Testis (tissue), 5 donors: Measurements from ENCODE around the gene RHEB. TPM values are rescaled to one million over a fixed set of nuclear protein-coding genes. Genes with fewer than 3 reads are reported as not detected.

ENCODE experiments used
- DNase-seq: peaks from one replicate; pipeline ENCODE4 v3.0.0-alpha.2; 2019
- H3K27ac ChIP-seq, 2 donors: fragments of 200-600 bp; sonication (generic); one replicate each; pipeline ENCODE4 v1.5.1; 2019
- H3K27me3 ChIP-seq: fragments of 200-600 bp; sonication (generic); one replicate; pipeline ENCODE4 v1.5.1; 2019
- H3K36me3 ChIP-seq: fragments of 200-600 bp; sonication (generic); one replicate; pipeline ENCODE4 v1.5.1; 2017; ENCODE audit warnings: low read depth; ENCODE audit errors: missing control alignments
- H3K4me1 ChIP-seq: fragments of 200-600 bp; sonication (generic); one replicate; pipeline ENCODE4 v1.5.1; 2019
- H3K4me3 ChIP-seq, 2 donors: fragments of 200-600 bp; sonication (generic); one replicate each; pipeline ENCODE4 v1.5.1; 2017 to 2019
- H3K9me3 ChIP-seq: fragments of 200-600 bp; sonication (generic); one replicate; pipeline ENCODE4 v1.5.1; 2017
- POLR2A ChIP-seq: fragments of 450-650 bp; IDR thresholded peaks from one replicate; pipeline ENCODE4 v1.6.1; 2017; ENCODE audit warnings: antibody characterized with exemption, mild to moderate bottlenecking, moderate library complexity
- WGBS, 2 donors: methylation state at CpG; one replicate each; pipeline ENCODE4 v1.1.5; 2018; 5-methylcytosine and 5-hydroxymethylcytosine counted together
- intact Hi-C: fragments of 100-400 bp; cut with DNase I; formaldehyde crosslinking; loops from one replicate; pipeline ENCODE4 v1.15.1; 2023; ENCODE audit warnings: low total_unique reads
- long read RNA-seq, 2 donors: transcript quantifications; one replicate each; lab custom pipeline, GENCODE V29; 2026
- polyA plus RNA-seq: library from polyadenylated mRNA; stranded (reverse); fragments of 350-450 nt; fragmentation: Illumina TruSeq; extraction: RNeasy Lipid Tissue Mini Kit (QIAGEN cat#74804); gene quantifications from one replicate; pipeline ENCODE4 v1.2.3, GENCODE V29; 2014; ENCODE audit warnings: low read depth, low replicate concordance; ENCODE audit not compliant: insufficient read depth
- total RNA-seq, 2 donors: library from RNA; depleted of rRNA; stranded (reverse); fragments of >200 nt; gene quantifications; one replicate each; pipeline ENCODE4 v1.2.3, GENCODE V29; 2016
- TF ChIP-seq, protein P1 (sequence below), 3 experiments: fragments of 450-650 bp in 2 of 3; fragments of 200-600 bp in 1 of 3; sonication (generic) in 1 of 3; IDR thresholded peaks; one replicate each; pipeline ENCODE4 v1.5.1; 2016 to 2019; ENCODE audit warnings: antibody characterized with exemption in 3 of 3, mild to moderate bottlenecking in 2 of 3, moderate library complexity in 1 of 3

RHEB gene, protein sequence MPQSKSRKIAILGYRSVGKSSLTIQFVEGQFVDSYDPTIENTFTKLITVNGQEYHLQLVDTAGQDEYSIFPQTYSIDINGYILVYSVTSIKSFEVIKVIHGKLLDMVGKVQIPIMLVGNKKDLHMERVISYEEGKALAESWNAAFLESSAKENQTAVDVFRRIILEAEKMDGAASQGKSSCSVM
- total RNA-seq (10 to 100 TPM; 59.4 to 74.6 TPM), polyA plus RNA-seq (88.1 TPM)
- long read RNA-seq, donor 1, transcript RHEB-201 (8 exons, 2,075 nt), result major isoform, 85 of 86 reads
- long read RNA-seq, donor 1, partial matches to known transcripts, result 0 of 86 reads
- long read RNA-seq, donor 1, other reads (novel, unspliced or antisense), result 0 of 86 reads
- long read RNA-seq, donor 2, transcript RHEB-201 (8 exons, 2,075 nt), result major isoform, 46 of 53 reads
- long read RNA-seq, donor 2, partial matches to known transcripts, result 0 of 53 reads
- long read RNA-seq, donor 2, other reads (novel, unspliced or antisense), result 5 of 53 reads

DNA sequence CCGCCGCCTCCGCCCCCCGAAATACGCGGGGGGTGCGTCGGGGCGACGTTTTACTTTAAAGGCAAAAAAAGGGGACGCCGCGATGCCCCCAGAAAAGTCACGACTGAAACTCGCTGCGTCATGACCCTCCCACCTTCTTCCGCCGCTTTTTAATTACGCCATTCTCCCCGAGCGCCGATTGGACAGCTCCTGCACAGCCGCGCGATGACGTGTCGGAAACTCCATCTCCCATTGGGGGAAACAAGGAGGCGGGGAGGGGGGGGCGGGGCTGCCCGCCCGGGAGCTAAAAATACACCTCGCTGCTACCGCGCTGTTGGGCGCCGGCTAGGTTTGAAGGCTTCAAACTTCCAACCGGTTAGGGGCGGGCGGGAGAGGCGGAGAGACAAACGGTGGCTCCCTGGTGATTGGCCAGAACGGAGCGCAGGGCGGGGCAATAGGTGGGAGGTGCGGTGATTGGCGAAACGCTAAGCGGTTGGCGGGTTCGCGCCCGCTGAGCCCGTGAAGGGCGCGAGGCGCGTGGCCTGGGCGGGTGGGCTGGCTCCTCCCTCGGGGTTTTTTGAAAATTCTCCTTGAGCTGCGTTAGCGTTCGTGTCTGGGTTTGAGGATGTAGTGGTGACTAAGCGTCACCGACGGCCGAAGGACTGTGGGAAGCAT, at the start of gene RHEB:
RHEB (minus strand) TSS at position 131 of the 654 bp plus-strand sequence. CDS start 384 bp downstream, outside the sequence.
- Histone ChIP-seq H3K9me3 (no peaks in the 10 kb centered on the region), H3K4me1 (peaks cover 9% of the 10 kb centered on the region), H3K36me3 (no peaks in the 10 kb centered on the region), H3K27me3 (no peaks in the 10 kb centered on the region), H3K4me3 (peak within 1 kb of the TSS; percentile 79 to 93), H3K27ac (peak within 1 kb of the TSS; percentile 96 to 99)
- WGBS, 2 donors, result 0 to 1% methylated on average over 35 to 56 of the region's 66 CpGs
- intact Hi-C loops, result no loop called here
- DNase-seq, result peak; percentile 99
- TF ChIP-seq, protein P1, sequence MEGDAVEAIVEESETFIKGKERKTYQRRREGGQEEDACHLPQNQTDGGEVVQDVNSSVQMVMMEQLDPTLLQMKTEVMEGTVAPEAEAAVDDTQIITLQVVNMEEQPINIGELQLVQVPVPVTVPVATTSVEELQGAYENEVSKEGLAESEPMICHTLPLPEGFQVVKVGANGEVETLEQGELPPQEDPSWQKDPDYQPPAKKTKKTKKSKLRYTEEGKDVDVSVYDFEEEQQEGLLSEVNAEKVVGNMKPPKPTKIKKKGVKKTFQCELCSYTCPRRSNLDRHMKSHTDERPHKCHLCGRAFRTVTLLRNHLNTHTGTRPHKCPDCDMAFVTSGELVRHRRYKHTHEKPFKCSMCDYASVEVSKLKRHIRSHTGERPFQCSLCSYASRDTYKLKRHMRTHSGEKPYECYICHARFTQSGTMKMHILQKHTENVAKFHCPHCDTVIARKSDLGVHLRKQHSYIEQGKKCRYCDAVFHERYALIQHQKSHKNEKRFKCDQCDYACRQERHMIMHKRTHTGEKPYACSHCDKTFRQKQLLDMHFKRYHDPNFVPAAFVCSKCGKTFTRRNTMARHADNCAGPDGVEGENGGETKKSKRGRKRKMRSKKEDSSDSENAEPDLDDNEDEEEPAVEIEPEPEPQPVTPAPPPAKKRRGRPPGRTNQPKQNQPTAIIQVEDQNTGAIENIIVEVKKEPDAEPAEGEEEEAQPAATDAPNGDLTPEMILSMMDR (IDR thresholded peaks at IDR 0.05), result no peak
- TF ChIP-seq POLR2A, result peak; percentile 9

DNA sequence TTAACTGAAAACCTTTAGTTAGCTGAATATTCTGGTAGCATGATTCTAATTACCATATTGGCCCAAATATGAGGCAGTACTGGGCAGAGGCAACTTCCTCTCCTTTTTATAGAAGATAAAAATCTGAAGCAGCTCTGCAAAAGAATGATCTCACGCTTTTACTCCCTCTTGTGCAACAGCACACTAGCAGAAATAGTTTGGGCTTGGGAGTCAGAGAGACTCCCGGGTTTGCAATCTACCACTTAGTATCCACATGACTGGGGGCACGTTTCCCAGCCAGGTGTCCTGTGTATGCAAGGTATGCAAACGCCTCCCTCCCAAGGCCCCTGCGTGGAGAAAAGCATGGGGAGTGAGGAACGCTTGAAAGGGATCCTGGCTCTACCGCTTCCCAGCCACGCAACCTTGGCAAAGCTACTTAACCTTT, 47.2 kb upstream of the RHEB start:
- H3K9me3 ChIP-seq, result no peaks in the 10 kb centered on the region
- TF ChIP-seq, protein P1 (IDR thresholded peaks at IDR 0.05), result no peak
- TF ChIP-seq POLR2A, result no peak
- no peak overlapping the region for H3K4me3 ChIP-seq
- intact Hi-C loops, result no loop called here
- no peaks in the 10 kb centered on the region for H3K4me1 ChIP-seq
- H3K27ac ChIP-seq, result no peak overlapping the region
- no peaks in the 10 kb centered on the region for H3K27me3 ChIP-seq
- no peak for DNase-seq
- 78 to 82% methylated on average over 8 of the region's 8 CpGs for WGBS, 2 donors
- no peaks in the 10 kb centered on the region for H3K36me3 ChIP-seq

DNA sequence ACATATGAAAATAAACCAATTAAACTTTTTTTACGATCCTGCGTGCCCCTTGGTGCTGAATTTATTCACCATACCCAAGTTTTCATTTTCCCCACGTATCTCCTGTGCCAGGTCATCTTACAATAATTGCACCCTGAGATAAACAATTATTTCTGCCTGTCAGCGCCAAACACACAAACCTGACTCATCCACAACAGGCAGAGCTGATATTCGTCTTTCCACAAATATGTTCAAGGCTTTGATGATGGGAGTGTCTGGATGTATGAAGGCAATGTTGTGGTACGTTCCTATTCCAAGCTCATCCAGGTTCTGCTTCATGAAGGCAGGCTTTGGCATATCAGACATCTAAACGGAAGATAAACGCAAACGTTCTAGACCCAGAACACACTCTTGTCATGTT, 45.8 kb upstream of the RHEB start:
- TF ChIP-seq, protein P1 (IDR thresholded peaks at IDR 0.05), result no peak
- no peak for TF ChIP-seq POLR2A
- no peak overlapping the region for H3K4me3 ChIP-seq
- WGBS, 2 donors, result 91 to 94% methylated on average over 9 of the region's 9 CpGs
- H3K36me3 ChIP-seq, result no peaks in the 10 kb centered on the region
- H3K9me3 ChIP-seq, result no peaks in the 10 kb centered on the region
- H3K27ac ChIP-seq, result no peak overlapping the region
- H3K4me1 ChIP-seq, result no peaks in the 10 kb centered on the region
- H3K27me3 ChIP-seq, result no peaks in the 10 kb centered on the region
- DNase-seq, result no peak
- intact Hi-C loops, result no loop called here

DNA sequence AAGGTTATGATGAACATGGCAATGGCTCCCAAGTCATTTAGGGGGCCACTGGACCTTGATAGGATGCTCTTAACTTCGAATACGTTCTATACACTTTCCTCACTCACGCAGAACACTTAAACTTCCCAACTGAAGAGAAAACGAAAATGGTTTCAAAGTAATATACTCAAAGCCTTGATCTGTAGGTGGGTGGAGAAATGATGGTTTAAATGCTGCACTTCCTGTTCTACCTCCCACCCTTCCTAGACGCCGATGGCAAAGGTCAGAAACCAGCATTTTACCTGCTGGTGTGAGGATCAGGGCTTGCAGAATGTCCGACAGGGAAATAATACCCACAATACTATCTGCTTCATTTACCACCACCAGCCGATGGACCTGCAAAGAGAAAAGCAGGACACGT, 40.5 kb upstream of the RHEB start:
- Histone ChIP-seq H3K36me3 (no peaks in the 10 kb centered on the region), H3K27me3 (no peaks in the 10 kb centered on the region), H3K4me1 (no peaks in the 10 kb centered on the region), H3K4me3 (no peak overlapping the region), H3K9me3 (no peaks in the 10 kb centered on the region), H3K27ac (no peak overlapping the region)
- no peak for TF ChIP-seq POLR2A
- TF ChIP-seq, protein P1 (IDR thresholded peaks at IDR 0.05), result no peak
- no peak for DNase-seq
- intact Hi-C loops, result no loop called here
- 92 to 95% methylated on average over 9 of the region's 9 CpGs for WGBS, 2 donors
